Retinal pigment epithelial cell (primary cell): ENCODE data around the gene ZNF841.
"Not testable (repeated sequence)": the region's sequence is repeated elsewhere in the genome, so short reads cannot be mapped to it uniquely, and the experiment has no call there.

Source experiments
- DNase-seq: peaks from one replicate; pipeline ENCODE4 v3.0.0-alpha.2; 2010; ENCODE audit warnings: low read depth
- H3K4me3 ChIP-seq: 2 replicates; pipeline ENCODE4 v1.5.1; 2011; ENCODE audit warnings: mild to moderate bottlenecking, low read length, control low read depth, moderate library complexity
- TF ChIP-seq, protein P1 (sequence below): conservative IDR thresholded peaks from 2 replicates; pipeline ENCODE4 v1.5.1; 2011; ENCODE audit warnings: low read depth, low read length, control low read depth, inconsistent platforms

The ZNF841 gene

DNA sequence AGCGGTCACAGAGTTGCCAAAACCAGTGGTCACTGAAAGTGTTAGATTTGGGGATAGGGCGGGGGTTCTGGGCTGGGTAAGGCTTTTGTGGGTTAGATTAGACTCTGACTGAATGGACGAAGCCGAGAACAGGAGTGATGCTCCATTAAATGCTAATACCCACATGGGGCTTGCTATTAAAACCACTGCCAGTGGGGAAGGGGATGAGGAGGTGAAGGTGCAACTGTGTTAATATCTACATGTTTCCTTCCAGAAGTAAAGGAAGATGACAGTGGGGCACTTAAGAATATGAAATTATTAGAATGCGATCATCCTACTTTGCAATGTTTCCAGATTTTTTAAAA is 66.8 kb downstream of the ZNF841 start:
- DNase-seq: no peak
- H3K4me3 ChIP-seq: peak overlapping the region; percentile 76
- TF ChIP-seq, protein P1, sequence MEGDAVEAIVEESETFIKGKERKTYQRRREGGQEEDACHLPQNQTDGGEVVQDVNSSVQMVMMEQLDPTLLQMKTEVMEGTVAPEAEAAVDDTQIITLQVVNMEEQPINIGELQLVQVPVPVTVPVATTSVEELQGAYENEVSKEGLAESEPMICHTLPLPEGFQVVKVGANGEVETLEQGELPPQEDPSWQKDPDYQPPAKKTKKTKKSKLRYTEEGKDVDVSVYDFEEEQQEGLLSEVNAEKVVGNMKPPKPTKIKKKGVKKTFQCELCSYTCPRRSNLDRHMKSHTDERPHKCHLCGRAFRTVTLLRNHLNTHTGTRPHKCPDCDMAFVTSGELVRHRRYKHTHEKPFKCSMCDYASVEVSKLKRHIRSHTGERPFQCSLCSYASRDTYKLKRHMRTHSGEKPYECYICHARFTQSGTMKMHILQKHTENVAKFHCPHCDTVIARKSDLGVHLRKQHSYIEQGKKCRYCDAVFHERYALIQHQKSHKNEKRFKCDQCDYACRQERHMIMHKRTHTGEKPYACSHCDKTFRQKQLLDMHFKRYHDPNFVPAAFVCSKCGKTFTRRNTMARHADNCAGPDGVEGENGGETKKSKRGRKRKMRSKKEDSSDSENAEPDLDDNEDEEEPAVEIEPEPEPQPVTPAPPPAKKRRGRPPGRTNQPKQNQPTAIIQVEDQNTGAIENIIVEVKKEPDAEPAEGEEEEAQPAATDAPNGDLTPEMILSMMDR: no peak

DNA sequence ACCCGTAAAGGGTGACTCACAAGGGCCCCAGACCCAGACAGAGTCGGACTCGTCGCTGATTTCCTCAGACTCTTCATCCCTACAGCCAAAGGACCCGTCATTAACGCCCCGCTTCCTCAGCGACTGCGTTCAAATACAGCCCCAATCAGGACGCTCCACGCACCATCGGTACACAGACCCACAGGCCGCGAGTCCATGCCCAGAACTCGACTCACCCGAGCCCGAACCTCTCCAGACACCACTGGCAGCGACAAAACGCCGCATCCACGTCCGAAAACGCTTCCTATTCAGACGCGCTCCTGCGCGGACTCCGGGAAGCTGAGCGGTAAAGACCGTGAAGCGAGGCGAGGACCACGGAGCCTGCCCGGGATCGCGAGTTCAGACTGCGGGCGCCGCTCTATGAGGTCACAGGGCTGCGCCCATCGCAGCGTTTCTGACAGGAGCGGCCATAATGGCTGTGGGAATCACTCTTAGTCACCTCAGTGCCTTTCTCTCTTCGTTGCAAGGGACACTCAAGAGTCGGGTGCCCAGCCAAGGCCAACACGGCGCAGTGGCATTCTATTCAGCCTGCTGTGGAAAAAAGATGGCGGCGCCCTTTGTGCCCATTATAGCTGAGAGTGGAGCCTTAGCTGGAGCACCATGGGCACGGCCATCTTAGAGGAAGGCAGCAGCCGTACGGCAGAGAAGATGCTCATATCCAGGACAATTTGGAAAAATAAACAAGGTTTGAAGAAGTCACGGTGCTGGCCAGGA is 67.4 kb downstream of the ZNF841 start, which contains the start of gene ZNF614:
Gene ZNF614 (minus strand): TSS at position 353 of the 753 bp plus-strand sequence. CDS start 2,634 bp downstream, outside the sequence.
- peak within 1 kb of the TSS; percentile 76 for H3K4me3 ChIP-seq
- TF ChIP-seq, protein P1: no peak
- peak; percentile 67 for DNase-seq

DNA sequence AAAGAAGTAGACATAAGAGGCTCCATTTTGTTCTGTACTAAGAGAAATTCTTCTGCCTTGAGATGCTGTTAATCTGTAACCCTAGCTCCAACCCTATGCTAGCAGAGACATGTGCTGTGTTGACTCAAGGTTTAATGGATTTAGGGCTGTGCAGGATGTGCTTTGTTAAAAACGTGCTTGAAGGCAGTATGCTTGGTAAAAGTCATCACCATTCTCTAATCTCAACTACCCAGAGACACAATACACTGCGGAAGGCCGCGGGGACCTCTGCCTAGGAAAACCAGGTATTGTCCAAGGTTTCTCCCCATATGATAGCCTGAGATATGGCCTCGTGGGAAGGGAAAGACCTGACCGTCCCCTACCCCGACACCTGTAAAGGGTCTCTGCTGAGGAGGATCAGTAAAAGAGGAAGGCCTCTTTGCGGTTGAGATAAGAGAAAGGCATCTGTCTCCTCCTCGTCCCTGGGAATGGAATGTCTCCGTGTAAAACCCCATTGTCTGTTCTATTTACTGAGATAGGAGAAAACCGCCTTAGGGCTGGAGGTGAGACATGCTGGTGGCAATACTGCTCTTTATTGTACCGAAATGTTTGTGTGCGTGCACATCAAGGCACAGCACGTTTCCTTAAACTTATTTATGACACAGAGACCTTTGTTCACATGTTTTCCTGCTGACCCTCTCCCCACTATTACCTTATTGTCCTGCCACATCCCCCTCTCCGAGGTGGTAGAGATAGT is 69.1 kb downstream of the ZNF841 start:
- H3K4me3 ChIP-seq, DNase-seq: not testable (repeated sequence)

DNA sequence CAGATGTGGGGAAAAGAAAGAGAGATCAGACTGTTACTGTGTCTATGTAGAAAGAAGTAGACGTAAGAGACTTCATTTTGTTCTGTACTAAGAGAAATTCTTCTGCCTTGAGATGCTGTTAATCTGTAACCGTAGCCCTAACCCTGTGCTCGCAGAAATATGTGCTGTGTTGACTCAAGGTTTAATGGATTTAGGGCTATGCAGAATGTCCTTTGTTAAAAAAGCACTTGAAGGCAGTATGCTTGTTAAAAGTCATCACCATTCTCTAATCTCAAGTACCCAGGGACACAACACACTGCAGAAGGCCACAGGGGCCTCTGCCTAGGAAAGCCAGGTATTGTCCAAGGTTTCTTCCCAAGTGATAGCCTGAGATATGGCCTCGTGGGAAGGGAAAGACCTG is 71.1 kb downstream of the ZNF841 start:
- not testable (repeated sequence) for H3K4me3 ChIP-seq, DNase-seq

DNA sequence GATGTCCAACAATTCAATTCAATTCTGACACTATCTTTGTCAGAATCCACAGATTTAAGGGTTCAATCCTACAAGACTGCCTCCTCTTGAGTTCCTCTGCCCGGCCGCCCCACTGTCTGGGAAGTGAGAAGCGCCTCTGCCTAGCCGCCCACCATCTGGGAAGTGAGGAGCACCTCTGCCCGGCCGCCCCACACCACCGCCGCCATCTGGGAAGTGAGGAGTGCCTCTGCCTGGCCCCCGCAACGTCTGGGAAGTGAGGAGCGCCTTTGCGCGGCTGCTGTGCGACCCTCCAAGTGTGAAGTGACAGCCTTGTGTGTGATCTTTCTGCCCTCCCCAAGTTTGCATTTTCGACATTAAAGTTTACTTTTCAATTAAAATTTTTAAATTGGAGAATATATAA is 73.4 kb downstream of the ZNF841 start:
- TF ChIP-seq, protein P1: no peak
- no peak for DNase-seq
- no peak overlapping the region for H3K4me3 ChIP-seq

DNA sequence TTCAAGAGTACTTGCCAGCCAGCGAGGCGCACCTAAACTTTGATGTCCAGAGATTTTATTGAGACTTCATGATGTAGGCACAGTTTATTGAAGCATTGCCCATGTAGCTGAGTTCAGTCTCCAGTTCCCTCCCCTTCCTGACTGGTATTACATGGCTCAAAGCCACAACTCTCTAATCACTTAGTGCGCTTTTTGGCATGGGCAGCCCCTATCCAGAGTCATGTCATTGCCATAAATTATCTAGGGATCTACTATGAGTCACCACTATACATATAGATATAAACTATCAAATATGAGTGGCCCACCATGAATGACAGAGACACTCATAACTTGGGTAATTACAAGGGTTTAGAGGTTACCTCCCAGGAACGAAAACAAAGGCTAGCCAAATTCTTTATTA is 75.1 kb downstream of the ZNF841 start:
- no peak for DNase-seq
- no peak overlapping the region for H3K4me3 ChIP-seq
- TF ChIP-seq, protein P1: no peak
